ENCODE measurements around the gene MCC.

Gene MCC

DNA sequence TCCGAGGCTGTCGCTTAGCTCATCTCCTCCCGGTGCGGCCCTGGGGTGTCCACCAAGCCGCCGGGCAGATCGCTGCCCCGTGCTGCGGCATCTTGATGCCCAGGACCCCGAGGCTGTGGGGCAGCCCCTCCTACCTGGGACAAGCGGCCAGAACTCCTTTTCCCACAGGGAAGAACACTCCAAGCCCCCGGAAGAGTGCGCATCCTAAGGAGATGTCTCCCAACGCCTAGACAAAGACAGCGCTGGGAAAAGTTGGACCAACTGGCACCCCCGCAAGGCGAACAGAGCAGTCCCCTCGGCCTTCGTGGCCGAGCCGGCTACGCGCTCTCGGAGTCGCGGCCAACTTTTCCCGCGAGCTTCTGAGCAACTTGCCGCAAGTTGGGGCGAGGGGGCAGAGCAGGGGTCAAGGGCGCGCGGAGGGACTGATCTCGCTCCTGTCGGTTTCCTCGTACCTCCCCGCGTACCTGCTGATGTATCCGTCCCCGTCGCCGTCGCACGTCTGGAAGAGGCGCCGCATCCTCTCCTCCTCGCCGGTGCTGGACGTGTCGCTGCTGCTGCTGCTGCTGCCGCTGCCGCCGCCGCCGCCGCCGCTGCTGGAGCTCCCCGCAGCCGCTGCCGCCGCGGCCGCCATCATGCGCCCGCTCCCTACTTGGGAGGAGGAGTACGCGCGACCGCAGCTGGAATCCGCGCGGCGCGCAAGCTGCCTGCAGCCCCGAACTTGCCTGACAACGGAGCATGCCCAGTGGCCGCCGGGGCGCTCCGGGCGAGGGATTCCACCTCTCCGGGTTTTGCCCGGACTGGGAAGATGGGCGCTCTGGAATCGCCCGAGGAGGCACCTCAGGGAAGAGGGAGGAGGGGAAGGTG, at the start of gene MCC:
MCC (minus strand) TSS at position 673 of the 864 bp plus-strand sequence.
- peak; percentile 63 for DNase-seq (ENCODE audit: low read depth, low spot score)
- Histone ChIP-seq H3K9ac (ENCODE audit: insufficient read length, low read depth) (peak within 1 kb of the TSS; percentile 74), H3K4me1 (ENCODE audit: insufficient read depth, insufficient read length) (no peaks in the 10 kb centered on the region), H3K4me3 (ENCODE audit: insufficient read length, low read depth) (peak within 1 kb of the TSS; percentile 74), H3K9me3 (ENCODE audit: insufficient read depth, low read length) (no peaks in the 10 kb centered on the region), H3K27me3 (ENCODE audit: insufficient read depth, insufficient read length) (peaks cover 42% of the 10 kb centered on the region), H3K36me3 (ENCODE audit: insufficient read depth, insufficient read length, low read length) (no peaks in the 10 kb centered on the region)
- no peak for TF ChIP-seq YY1 (IDR thresholded peaks at IDR 0.05; ENCODE audit: insufficient read depth, insufficient read length)

DNA sequence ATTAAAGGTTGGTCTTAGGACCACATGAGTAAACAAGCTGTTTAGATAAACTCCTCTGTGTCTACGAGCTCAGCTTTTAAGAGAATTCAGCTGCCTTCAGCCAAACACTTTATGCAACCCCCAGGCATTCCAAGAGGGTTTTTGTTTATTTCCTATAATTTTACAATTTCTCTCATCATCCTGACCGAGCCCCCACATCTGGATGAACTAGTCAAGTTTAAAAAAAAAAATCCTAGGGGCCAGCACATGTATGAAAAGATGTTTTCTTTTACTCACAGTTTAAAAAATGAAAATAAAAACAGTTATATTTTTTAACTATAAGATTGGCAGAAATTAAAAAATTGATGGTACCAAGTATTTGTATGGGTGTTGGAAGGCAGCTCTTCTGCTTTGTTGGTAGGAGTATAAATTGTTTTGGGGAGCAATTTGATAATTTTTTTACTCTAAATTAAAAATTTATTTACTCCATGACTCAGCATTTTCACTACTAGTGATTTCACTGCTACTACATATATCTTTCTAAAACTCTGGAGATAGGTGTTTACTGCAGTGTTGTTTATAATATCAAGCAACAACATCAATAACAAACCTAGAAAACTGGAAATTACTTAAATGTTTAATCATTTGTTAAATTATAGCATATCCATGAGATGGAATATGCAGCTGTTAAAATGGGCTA, 43.4 kb upstream of the MCC start:
- Histone ChIP-seq H3K9ac (ENCODE audit: insufficient read length, low read depth) (no peak overlapping the region), H3K4me1 (ENCODE audit: insufficient read depth, insufficient read length) (no peaks in the 10 kb centered on the region), H3K9me3 (ENCODE audit: insufficient read depth, low read length) (peaks cover 26% of the 10 kb centered on the region), H3K36me3 (ENCODE audit: insufficient read depth, insufficient read length, low read length) (peaks cover 26% of the 10 kb centered on the region), H3K4me3 (ENCODE audit: insufficient read length, low read depth) (no peak overlapping the region), H3K27me3 (ENCODE audit: insufficient read depth, insufficient read length) (no peaks in the 10 kb centered on the region)
- TF ChIP-seq ZNF274 (IDR thresholded peaks at IDR 0.05; ENCODE audit: low read depth, low read length): no peak
- no peak for TF ChIP-seq YY1 (IDR thresholded peaks at IDR 0.05; ENCODE audit: insufficient read depth, insufficient read length)
- no peak for TF ChIP-seq SUZ12 (IDR thresholded peaks at IDR 0.05; ENCODE audit: extremely low read depth, insufficient read depth, insufficient read length)
- no peak for DNase-seq (ENCODE audit: low read depth, low spot score)

DNA sequence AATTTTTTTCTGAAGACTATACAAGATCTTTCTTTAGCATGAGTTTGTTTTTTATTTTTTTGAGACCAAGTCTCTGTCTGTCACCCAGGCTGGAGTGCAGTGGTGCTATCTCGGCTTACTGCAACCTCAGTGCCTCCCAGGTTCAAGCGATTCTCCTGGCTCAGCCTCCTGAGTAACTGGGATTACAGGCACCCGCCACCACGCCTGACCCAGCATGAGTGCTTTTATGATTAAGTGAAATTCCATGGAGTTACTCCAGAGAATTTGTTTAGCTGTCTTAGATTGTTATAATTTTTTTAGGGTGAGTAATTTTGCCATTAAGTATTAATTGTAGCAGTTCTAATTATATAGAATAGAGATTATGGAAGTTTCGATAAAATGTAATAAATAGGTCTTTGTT, 39.5 kb upstream of the MCC start:
- H3K9me3 ChIP-seq (ENCODE audit: insufficient read depth, low read length): peaks cover 26% of the 10 kb centered on the region
- no peak overlapping the region for H3K4me3 ChIP-seq (ENCODE audit: insufficient read length, low read depth)
- H3K9ac ChIP-seq (ENCODE audit: insufficient read length, low read depth): no peak overlapping the region
- H3K4me1 ChIP-seq (ENCODE audit: insufficient read depth, insufficient read length): no peaks in the 10 kb centered on the region
- H3K27me3 ChIP-seq (ENCODE audit: insufficient read depth, insufficient read length): no peaks in the 10 kb centered on the region
- peaks cover 9% of the 10 kb centered on the region for H3K36me3 ChIP-seq (ENCODE audit: insufficient read depth, insufficient read length, low read length)
- no peak for DNase-seq (ENCODE audit: low read depth, low spot score)
- TF ChIP-seq YY1 (IDR thresholded peaks at IDR 0.05; ENCODE audit: insufficient read depth, insufficient read length) (no peak), SUZ12 (IDR thresholded peaks at IDR 0.05; ENCODE audit: extremely low read depth, insufficient read depth, insufficient read length) (no peak), ZNF274 (IDR thresholded peaks at IDR 0.05; ENCODE audit: low read depth, low read length) (no peak)

DNA sequence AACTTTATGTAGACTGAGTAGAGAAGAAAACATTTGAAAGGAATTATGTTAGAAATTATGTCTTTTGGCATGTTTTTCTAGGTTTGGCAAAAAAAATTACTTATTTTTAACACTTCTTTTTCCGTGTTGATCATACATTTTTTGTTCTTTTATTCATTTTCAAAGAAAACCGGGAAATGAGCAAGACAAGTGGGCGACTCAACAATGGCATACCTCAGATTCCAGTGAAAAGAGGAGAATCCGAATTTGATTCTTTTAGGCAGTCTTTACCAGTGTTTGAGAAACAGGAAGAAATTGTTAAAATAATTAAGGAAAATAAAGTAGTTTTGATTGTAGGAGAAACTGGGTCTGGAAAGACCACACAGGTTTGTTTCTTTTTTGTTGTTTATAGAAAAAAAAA, 38.2 kb upstream of the MCC start:
- H3K9ac ChIP-seq (ENCODE audit: insufficient read length, low read depth): no peak overlapping the region
- H3K9me3 ChIP-seq (ENCODE audit: insufficient read depth, low read length): peaks cover 17% of the 10 kb centered on the region
- H3K4me1 ChIP-seq (ENCODE audit: insufficient read depth, insufficient read length): no peaks in the 10 kb centered on the region
- no peak for TF ChIP-seq SUZ12 (IDR thresholded peaks at IDR 0.05; ENCODE audit: extremely low read depth, insufficient read depth, insufficient read length)
- TF ChIP-seq ZNF274 (IDR thresholded peaks at IDR 0.05; ENCODE audit: low read depth, low read length): no peak
- TF ChIP-seq YY1 (IDR thresholded peaks at IDR 0.05; ENCODE audit: insufficient read depth, insufficient read length): no peak
- no peak overlapping the region for H3K4me3 ChIP-seq (ENCODE audit: insufficient read length, low read depth)
- H3K36me3 ChIP-seq (ENCODE audit: insufficient read depth, insufficient read length, low read length): peaks cover 7% of the 10 kb centered on the region
- H3K27me3 ChIP-seq (ENCODE audit: insufficient read depth, insufficient read length): no peaks in the 10 kb centered on the region
- DNase-seq (ENCODE audit: low read depth, low spot score): no peak

DNA sequence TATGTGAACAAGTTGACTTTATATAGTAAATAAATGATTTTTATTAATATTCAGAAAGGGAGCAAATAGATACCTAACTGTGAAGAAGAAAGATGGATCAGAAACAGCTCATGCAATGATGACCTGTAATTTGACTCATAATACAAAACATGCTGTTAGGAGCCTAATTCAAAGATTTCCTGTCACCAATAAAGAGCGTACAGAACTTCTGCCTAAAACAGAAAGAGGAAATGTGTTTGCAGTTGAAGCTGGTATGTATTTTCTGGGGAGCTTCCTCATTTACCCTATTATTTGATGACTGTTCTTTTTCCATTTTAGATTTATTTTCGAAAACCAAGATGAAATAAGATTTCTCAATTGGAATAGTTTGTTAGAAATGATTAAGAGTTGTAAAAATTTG, 36.7 kb upstream of the MCC start:
- TF ChIP-seq SUZ12 (IDR thresholded peaks at IDR 0.05; ENCODE audit: extremely low read depth, insufficient read depth, insufficient read length): no peak
- no peak for TF ChIP-seq YY1 (IDR thresholded peaks at IDR 0.05; ENCODE audit: insufficient read depth, insufficient read length)
- TF ChIP-seq ZNF274 (IDR thresholded peaks at IDR 0.05; ENCODE audit: low read depth, low read length): no peak
- no peak for DNase-seq (ENCODE audit: low read depth, low spot score)
- H3K4me1 ChIP-seq (ENCODE audit: insufficient read depth, insufficient read length): no peaks in the 10 kb centered on the region
- H3K36me3 ChIP-seq (ENCODE audit: insufficient read depth, insufficient read length, low read length): peaks cover 5% of the 10 kb centered on the region
- no peak overlapping the region for H3K9ac ChIP-seq (ENCODE audit: insufficient read length, low read depth)
- no peaks in the 10 kb centered on the region for H3K27me3 ChIP-seq (ENCODE audit: insufficient read depth, insufficient read length)
- peaks cover 2% of the 10 kb centered on the region; the same call in 1 of the 2 replicates for H3K9me3 ChIP-seq (ENCODE audit: insufficient read depth, low read length)
- no peak overlapping the region for H3K4me3 ChIP-seq (ENCODE audit: insufficient read length, low read depth)

DNA sequence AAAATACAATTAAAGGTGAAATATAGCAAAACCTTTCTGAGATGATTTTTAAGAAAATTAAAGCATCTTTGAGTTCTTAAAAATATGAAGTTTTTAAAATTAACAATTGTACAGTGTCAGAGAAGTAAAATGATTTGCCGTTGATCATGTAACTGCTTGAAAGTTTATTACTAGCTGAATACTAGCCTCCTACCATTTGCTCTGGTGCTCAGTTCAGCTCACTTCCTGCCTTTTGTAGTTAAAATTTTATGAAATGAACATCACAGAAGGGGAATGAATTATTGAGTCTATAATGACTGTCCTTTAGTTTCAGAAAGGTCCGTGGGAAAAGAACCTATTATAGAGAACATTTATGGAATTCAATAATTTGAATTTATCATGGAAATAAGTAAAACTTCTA, 34.9 kb upstream of the MCC start:
- TF ChIP-seq ZNF274 (IDR thresholded peaks at IDR 0.05; ENCODE audit: low read depth, low read length) (no peak), SUZ12 (IDR thresholded peaks at IDR 0.05; ENCODE audit: extremely low read depth, insufficient read depth, insufficient read length) (no peak), YY1 (IDR thresholded peaks at IDR 0.05; ENCODE audit: insufficient read depth, insufficient read length) (no peak)
- H3K36me3 ChIP-seq (ENCODE audit: insufficient read depth, insufficient read length, low read length): peaks cover 8% of the 10 kb centered on the region
- DNase-seq (ENCODE audit: low read depth, low spot score): no peak

DNA sequence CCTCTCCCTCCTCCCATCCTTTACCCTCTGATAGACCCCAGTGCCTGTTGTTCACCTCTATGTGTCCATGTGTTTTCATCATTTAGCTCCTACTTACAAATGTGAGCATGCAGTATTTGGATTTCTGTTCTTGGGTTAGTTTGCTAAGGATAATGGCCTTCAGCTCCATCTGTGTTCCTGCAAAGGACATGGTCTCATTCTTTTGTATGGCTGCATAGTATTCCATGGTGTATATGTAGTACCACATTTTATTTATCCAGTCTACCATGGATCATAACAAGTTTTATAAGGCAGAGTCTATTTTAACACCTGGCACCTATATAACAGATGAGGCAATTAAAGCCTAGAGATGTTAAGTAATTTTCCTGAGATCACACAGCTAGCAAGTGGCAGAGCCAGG, 32.6 kb upstream of the MCC start:
- no peak for DNase-seq (ENCODE audit: low read depth, low spot score)
- no peak overlapping the region for H3K9ac ChIP-seq (ENCODE audit: insufficient read length, low read depth)
- TF ChIP-seq ZNF274 (IDR thresholded peaks at IDR 0.05; ENCODE audit: low read depth, low read length) (no peak), SUZ12 (IDR thresholded peaks at IDR 0.05; ENCODE audit: extremely low read depth, insufficient read depth, insufficient read length) (no peak), YY1 (IDR thresholded peaks at IDR 0.05; ENCODE audit: insufficient read depth, insufficient read length) (no peak)
- H3K36me3 ChIP-seq (ENCODE audit: insufficient read depth, insufficient read length, low read length): peaks cover 21% of the 10 kb centered on the region
- no peak overlapping the region for H3K4me3 ChIP-seq (ENCODE audit: insufficient read length, low read depth)
- H3K27me3 ChIP-seq (ENCODE audit: insufficient read depth, insufficient read length): no peaks in the 10 kb centered on the region
- H3K9me3 ChIP-seq (ENCODE audit: insufficient read depth, low read length): no peaks in the 10 kb centered on the region
- H3K4me1 ChIP-seq (ENCODE audit: insufficient read depth, insufficient read length): no peaks in the 10 kb centered on the region

More for the DNA sequence above, 34.9 kb upstream of the MCC start:
- Histone ChIP-seq H3K27me3 (ENCODE audit: insufficient read depth, insufficient read length) (no peaks in the 10 kb centered on the region), H3K4me1 (ENCODE audit: insufficient read depth, insufficient read length) (no peaks in the 10 kb centered on the region), H3K4me3 (ENCODE audit: insufficient read length, low read depth) (no peak overlapping the region), H3K9ac (ENCODE audit: insufficient read length, low read depth) (no peak overlapping the region), H3K9me3 (ENCODE audit: insufficient read depth, low read length) (no peaks in the 10 kb centered on the region)
